ENCODE results near the gene ACADVL.
"Not testable (repeated sequence)": the region's sequence is repeated elsewhere in the genome, so short reads cannot be mapped to it uniquely, and the experiment has no call there.

Gene ACADVL

DNA sequence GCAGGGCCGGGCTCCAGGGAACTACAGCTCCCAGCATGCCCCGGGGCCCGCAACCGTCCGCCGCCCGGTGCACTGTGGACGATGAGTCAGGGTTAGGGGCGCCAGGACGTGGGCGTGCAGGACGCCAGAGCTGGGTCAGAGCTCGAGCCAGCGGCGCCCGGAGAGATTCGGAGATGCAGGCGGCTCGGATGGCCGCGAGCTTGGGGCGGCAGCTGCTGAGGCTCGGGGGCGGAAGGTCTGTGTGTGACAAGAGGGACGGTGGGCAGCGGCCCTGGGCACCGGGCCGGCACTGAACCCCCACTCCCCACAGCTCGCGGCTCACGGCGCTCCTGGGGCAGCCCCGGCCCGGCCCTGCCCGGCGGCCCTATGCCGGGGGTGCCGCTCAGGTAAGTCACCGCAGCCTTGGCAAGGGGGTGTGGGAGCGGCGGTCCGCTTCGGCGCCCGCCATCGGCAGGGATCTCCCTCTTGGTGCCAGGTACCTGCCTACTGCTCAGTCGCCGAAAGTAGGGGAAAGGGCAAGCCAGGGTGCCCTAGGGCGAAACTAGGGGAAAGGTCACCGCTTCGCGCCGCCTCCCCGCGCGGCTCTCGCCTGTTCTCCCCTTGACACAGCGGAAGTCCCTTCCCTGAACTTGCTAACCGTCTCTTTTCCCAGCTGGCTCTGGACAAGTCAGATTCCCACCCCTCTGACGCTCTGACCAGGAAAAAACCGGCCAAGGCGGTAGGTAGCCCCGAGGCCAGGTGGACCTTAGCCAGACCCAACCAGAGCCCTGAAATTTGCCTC lies at the start of gene ACADVL, which contains the start of gene DLG4:
Gene ACADVL (plus strand): TSS at position 127 of the 781 bp plus-strand sequence. CDS start 47 bp downstream, at position 174.
Gene DLG4 (minus strand): TSS at position 25 of the 781 bp plus-strand sequence.
- peak; percentile 66 to 67 for DNase-seq

DNA sequence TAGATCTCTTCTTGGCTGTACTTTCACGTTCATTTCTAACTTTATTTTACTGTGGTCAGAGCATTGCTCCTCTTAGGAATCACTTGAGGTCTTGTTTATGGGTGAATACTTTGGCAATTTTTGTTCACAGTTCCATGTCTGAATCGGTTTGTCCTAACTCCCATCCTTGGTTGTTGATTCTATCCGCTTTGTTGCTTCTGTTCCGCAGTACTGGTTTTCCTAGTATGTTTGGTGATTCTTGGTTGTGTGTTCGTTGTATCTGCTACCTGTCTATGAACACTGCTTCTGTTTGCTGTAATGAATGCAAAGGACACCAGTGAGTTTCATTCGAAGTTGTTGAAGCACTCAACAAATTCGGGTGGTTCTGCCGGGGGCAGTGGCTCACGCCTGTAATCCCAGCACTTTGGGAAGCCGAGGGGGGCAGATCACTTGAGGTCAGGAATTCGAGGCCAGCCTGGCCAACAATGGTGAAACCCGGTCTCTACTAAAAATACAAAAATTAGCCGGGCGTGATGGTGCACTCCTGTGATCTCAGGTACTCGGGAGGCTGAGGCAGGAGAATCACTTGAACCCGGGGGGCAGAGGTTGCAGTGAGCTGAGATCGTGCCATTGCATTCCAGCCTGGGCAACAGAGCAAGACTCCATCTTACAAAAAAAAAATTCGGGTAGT lies 47.1 kb upstream of the ACADVL start:
- DNase-seq, result not testable (repeated sequence)

DNA sequence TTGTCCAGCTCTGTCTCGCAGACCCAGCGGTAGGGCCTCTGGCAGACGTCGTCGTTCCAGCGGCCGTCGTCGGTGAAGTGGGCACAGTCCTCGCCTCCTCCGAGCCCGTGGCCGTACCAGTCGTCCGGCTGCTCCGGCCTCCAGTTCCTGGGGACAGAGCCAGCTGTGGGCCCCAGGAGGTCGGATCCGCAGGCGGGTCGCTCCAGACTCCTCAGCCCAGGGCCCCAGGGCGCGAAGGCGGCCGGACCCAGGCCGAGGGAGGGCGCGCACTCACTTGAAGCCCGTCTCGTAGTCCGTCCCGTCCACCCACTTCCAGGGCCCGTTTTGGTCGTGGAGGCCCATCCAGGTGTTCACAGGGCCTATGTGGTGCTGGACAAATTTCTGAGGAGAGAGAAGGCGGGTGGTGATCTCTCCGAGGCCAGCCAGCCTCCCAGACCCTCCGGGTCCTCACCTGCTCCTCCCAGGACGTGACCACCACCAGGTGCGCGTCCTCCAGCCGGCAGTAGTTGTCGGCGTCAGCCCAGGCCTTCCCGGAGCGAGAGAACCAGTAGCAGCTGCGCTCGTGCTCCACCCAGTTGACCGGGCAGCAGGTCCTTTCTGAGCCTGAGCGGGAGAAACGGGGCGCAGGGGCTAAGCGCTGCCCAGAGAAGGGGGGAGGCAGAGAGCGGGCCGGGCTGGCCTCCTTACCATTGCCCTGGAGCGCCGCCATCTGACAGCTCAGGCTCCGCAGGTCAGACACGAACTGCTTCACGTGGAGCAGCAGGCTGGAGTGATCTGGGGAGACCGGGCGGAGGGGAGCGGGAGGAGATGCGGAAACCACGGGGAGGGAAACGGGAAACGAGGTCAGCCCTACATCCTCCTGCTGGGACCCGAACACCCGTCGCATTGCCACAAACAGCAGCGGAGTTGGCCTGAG lies 45.8 kb upstream of the ACADVL start:
- peak in 1 of 2 experiments; percentile 18 for DNase-seq

DNA sequence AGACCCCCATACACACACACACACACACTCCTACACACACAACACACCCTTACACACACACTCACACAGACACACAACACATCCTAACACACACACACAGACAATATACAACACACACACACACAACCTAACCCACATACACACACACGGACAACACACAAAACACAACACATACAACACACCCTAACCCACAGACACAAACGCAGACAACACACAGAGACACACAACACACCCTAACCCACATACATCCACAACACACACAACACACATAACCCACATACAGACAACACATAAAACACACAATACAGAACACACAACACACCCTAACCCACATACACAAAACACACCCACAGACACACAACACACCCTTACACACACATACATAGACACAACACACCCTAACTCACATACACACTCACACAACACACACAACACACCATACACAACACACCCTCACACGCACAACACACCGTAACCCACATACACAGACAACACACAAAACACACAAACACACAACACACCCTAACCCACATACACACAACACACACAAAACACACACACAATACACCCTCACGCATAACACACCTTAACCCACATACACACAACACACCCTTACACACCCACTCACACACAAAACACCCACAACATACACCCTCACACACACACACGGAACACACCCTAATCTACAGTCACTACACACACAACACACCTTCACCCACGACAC lies 45.0 kb upstream of the ACADVL start:
- no peak for DNase-seq

DNA sequence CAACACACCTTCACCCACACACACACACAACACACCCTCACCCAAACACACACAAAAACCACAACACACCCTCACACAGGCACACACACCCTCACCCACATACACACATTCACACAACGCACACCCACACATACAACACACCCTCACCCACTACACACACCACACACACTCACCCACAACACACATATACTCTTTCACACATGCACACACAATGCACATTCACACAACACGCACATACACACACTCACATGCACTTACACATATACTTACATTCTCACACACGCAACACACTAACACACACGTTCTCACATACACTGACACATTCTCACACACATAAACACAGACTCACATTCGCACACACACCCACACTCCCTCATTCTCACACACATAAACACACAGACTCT lies 44.4 kb upstream of the ACADVL start:
- no peak for DNase-seq

DNA sequence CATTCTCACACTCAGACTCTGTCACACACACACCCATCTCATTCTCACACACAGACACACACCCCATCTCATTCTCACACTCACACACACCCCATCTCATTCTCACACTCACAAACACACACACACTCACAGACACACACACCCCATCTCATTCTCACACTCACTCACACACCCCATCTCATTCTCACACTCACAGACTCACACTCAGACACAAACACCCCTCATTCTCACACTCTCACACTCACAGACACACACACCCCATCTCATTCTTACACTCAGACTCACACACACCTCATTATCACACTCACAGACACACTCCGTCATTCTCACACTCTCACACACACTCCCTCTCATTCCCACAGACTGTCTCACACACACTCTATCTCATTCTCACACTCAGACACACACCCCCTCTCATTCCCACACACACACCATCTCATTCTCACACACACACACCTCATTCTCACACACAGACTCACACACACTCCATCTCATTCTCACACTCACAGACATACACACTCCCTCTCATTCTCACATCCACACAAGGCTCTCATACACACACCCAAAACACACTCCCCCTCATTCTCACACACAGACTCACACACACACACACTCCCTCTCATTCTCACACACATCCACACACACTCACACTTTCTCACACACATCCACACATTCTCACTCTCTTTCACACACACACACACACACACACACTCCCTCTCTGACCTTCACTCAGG lies 43.5 kb upstream of the ACADVL start:
- DNase-seq, result no peak

DNA sequence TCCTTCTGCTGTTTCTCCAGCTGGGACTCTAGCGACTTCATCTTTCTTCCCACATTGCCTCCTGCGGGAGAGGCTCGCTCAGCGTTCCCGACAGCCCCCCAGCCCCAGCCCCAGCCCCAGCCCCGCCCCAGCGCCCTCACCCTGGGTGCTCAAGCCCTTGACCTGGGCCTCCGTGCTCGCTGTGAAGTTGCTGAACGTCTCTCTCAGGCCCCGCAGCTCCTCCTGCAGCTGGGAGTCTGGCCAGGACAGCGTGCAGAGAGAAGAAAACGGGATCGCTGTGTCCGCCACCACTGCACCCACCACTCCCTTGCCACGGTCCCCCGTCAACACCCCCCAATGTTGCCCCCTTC lies 42.9 kb upstream of the ACADVL start:
- no peak for DNase-seq

DNA sequence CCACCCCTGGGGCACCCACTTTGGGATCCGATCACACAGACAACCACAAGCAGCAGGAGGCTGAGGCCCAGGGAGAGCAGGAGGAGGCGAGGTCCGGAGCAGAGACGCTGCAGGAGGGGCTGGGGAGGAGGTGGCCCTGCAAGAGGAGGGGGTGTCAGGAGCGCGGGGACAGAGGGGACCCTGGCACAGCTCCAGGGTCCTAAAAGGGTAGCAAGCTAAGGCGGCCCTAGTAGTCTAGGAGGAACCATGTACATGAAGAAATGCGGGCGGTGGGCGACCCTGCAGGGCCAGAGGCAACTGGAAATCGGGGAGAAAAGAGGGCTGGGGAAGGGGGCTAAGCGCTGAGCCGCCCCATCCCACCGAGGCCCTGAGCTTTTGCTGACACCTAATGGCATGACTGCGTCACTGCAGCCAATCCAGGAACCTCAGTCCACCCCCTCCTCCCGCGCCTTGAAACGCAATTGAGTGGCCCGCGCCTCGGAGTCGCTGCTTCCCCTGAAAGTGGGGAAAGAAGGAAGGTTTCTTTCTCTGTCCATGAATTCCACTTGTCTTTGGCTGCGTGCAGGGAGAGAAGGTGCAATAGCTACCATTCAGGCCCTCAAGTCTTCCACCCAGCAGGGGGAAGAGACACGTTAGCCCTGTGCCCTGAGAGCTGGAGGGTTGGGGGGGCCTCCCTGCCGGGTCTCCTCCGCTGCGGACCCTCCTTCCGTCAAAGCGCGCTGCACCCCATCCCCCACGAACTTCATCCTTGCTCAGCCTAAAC lies 42.4 kb upstream of the ACADVL start:
- DNase-seq, result peak; percentile 53 to 55

DNA sequence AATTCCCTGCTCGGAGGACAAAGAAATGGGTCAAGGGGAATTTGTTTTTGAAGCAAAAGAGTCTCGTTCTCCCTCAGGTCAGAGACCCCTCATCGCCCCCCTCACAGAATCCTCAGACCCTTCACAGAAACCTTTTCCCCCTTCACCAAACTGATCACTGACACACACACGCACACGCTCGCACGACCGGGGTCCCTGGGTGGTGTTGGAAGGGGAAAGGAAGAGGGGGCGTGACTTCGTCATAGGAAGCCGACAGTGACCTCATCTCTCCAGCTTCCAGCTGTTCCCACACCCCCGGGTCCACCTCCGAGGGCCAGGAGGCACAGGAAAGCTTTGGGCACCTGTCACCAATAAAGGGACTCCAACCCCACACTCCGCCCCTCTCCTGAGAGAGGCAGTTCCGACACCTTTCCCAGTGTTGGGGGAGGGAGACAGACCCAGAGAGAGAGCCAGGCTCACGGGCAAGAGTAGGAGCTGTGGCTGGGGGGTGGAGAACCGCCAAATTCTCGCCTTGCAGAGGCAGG lies 41.7 kb upstream of the ACADVL start:
- no peak for DNase-seq

DNA sequence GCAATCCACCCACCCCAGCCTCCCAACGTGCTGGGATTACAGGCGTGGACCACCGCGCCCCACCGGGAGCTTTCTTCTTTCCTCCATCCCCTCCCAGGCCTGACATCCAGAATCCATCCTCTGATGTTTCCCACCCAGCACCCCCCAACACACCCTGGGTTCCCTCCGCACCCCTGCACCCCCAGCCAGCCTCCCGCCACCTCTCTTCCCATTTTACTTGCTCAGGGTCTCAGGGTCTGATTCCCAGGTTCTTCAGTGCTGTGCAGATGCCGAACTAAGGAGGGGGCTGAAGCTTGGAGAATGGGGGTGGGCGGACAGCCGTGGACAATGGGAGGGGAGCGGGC lies 40.8 kb upstream of the ACADVL start:
- DNase-seq, result no peak

DNA sequence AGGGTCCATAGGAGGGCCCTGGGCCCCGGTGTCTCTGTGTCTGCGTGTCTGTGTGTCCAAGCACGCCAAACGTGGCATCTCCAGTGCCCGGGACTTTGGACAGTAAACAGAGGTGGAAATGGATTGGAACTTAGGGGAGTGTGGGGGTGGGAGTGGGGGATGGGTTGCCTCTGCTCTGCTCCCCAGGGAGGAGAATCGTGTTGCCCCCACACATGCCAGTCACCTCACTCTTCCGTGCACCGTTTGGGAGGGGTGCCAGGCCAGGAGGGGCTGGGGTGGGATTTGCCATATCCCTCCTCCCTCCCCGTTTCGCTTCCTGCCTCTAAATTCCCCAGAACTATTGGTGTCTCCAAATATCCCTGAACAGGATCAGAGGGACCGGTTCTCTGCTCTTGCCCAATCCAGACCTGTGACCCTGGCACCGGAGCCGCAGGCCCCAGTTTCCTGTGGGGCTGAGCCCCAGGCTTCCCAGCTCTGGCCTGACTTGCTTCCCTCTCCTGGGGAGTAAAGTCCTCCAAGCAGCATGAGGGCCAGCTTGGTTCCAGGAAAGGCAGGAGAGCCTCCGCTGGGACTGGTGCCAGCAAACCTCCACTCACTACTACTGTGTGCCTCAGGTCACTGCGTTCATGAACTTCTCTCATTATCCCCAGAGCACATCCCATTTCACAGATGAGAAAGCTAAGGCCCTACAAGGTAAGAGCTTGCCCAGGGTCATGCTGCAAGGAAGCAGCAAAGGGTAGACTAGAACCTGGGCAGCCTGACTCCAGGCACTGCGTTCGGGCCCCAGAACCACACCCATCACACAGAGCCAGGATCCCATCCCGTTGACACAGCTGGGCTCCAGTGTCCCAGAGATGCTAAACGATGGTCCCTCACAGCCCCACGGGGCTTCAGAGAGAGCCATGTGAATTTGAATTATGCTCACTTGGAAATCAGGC lies 40.2 kb upstream of the ACADVL start, which contains the start of gene ASGR1:
Gene ASGR1 (minus strand): TSS at position 54 of the 938 bp plus-strand sequence. CDS start 807 bp downstream, outside the sequence.
- no peak for DNase-seq

DNA sequence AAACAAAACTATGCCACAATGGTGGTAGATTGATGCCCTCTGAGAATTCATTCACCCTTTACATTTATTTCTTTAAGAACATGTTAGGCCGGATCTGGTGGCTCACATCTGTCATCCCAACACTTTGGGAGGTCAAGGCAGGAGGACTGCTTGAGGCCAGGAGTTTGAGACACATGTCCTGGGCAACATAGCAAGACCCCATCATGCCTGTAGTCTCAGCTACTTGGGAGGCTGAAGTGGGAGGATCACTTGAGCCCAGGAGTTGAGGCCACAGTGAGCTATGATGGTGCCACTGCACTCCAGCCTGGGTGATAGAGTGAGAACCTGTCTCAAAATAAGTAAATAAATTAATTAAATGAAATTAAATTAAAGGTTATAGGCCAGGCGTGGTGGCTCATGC lies 37.6 kb upstream of the ACADVL start:
- DNase-seq, result not testable (repeated sequence)

DNA sequence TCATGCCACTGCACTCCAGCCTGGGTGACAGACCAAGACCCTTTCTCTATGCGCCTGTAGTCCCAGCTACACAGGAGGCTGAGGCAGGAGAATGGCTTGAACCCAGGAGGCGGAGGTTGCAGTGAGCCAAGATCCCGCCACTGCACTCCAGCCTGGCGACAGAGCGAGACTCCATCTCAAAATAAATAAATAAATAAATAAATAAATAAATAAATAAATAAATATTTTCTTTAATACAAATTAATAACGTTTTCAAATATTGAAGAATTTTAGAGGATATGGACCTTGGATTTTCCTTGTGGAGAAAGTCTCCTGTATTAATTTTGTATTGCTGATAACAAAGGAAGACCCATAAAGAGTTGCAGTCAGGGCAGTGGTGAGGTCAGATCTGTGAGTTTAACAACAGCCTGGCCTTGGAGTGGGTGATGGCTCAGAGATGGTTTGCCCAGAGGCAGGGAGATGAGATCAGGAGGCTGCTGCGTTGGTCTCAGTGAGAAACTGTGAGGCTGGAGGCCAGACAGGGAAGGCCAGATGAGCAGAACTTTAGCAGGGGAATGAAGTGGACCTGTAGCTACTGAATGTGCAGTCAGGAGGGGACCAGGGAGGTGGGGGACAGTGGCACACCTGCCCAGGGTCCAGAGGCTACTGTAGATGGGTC lies 36.2 kb upstream of the ACADVL start:
- DNase-seq, result no peak

DNA sequence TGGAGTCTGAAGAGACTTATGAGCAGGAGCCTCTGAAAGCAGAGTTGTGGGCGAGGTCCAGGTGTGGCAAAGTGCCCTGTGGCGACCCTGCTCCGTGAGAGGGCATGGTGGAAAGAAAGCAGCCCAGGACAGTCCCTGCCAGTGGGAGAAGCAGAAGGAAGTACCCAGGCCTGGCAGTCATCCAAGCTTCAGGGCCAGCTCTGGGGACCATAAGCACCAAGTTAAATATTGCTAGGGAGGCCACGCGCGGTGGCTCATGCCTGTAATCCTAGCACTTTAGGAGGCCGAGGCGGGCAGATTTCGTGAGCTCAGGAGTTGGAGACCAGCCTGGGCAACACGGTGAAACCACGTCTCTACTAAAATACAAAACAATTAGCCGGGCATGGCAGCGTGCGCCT lies 35.6 kb upstream of the ACADVL start:
- no peak for DNase-seq

DNA sequence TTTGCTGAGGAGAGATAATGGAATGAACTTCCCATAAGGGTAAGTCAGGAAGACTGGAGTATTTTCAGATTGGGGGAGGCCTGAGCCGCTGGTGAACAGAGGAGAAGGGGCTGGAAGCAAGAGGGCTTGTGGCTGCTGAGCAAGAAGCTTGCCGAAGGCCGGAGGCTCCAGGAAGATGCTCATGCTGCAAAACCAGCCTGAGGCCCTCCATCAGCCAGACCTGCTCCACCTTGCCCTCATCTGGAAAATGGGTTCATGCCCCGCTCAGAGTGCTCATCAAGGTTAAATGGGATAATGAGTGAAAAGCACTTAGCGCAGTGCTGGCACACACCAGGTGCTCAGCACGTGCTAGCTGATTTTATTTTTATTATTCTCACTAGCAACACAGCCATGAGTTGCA lies 35.1 kb upstream of the ACADVL start:
- no peak for DNase-seq

DNA sequence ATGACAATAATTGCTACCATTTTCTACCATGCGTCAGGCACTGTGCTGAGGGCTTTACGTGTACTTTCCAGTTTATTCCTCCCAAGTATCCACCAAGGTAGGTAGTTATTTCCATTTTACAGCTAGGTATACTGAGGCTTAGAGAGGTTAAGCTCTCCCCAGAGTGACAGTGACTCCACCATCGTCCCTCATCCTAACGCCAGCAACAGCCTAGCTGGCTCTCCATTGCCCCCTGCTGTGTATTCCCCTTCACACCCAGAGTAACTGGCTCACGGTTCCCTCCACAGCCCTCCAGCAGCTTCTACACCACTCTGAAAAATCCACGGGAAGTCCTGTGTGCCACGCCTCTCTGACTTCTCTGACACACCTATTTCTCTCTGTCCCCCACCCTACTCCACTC lies 33.5 kb upstream of the ACADVL start:
- DNase-seq, result no peak

DNA sequence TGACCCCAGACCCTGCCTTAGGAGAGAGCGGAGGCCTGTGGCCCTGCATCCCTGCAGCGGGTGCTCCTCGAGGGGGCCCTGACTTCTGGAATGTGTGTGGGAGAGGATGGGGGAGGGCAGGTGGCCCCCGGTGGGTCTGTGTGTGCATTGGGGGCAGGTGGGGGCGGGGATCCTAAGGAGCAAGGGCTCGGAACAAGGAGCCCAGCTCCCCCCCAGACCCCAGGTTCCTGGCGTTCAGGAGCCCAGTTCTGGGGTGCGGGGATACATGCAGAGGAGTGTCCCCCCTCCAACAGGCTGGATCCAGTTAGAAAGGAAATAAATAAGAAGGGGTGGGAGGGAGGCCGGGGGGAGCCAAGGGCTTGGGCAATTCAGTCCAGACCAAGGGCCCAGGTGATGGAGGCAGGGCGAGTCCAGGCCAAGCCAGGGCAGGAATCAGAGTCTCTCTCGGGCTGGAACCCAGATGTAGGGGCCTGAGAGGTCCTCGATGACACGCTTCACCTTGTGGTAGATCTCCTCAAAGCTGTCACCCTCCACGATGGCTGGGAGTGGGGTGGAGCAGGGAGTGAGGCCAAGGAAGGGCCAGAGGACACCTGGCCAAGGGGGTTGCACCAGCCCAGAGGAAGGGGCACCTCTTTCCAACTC lies 29.3 kb upstream of the ACADVL start:
- no peak for DNase-seq

DNA sequence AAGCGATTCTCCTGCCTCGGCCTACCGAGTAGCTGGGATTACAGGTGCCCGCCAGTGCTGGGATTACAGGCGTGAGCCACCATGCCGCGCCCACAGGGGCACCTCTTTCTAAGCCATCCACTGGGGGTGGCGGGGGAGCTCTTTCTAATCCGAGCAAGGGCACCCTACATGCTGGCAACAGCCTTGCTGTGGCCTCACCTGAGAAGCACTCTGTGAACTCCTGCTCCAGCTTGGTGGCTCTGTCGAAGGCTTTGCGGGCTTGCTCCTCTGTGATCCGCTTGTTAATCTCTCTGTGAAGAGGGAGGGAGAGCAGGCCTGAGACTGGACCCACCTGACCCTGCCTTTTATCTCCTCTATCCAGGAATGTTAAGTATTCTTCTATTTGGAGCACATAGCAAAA lies 28.7 kb upstream of the ACADVL start:
- no peak for DNase-seq
